Neural progenitor cell (in vitro differentiated cells): ENCODE data around the gene ADARB2.

Experiments
- EZH2 ChIP-seq: fragments of 200-600 bp; sonication (generic); IDR thresholded peaks from 2 replicates; pipeline ENCODE4 v1.6.1; 2017; ENCODE audit warnings: antibody characterized with exemption, mild to moderate bottlenecking, moderate library complexity
- EZH2phosphoT487 ChIP-seq: fragments of 200-600 bp; sonication (generic); IDR thresholded peaks from 2 replicates; pipeline ENCODE4 v1.6.1; 2017; ENCODE audit warnings: antibody characterized with exemption
- TF ChIP-seq, protein P1 (sequence below): fragments of 200-600 bp; sonication (generic); IDR thresholded peaks from 2 replicates; pipeline ENCODE4 v1.5.1; 2017; ENCODE audit warnings: antibody characterized with exemption, mild to moderate bottlenecking

DNA sequence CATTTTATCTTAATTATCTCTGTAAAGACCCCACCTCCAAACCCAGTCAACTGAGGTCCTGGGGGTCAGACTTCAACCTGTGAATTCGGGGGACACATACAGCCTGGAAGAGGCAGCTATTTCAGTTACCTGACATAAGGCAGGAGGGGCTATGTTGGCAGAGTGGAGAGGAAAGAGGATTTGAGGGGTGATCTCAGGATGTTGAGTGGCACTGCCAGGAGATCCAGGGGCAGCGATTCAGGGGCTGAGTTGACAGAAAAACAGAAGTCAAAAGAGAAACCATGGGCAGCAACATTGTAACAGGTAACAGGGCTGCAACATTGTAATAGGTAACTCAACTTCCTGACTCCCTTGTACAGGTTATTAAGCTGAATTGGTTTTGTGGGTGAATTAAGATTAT is 162.6 kb downstream of the ADARB2 start:
- no peak for TF ChIP-seq EZH2
- TF ChIP-seq, protein P1, sequence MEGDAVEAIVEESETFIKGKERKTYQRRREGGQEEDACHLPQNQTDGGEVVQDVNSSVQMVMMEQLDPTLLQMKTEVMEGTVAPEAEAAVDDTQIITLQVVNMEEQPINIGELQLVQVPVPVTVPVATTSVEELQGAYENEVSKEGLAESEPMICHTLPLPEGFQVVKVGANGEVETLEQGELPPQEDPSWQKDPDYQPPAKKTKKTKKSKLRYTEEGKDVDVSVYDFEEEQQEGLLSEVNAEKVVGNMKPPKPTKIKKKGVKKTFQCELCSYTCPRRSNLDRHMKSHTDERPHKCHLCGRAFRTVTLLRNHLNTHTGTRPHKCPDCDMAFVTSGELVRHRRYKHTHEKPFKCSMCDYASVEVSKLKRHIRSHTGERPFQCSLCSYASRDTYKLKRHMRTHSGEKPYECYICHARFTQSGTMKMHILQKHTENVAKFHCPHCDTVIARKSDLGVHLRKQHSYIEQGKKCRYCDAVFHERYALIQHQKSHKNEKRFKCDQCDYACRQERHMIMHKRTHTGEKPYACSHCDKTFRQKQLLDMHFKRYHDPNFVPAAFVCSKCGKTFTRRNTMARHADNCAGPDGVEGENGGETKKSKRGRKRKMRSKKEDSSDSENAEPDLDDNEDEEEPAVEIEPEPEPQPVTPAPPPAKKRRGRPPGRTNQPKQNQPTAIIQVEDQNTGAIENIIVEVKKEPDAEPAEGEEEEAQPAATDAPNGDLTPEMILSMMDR: no peak
- no peak for TF ChIP-seq EZH2phosphoT487
